Osteoblast (primary cell): ENCODE measurements around the gene BTBD2. TPM values are rescaled to one million over a fixed set of nuclear protein-coding genes. Genes with fewer than 3 reads are reported as not detected.

ENCODE experiments used
- DNase-seq: peaks from one replicate; pipeline ENCODE4 v3.0.0; 2011; ENCODE audit warnings: low spot score, mixed read lengths; ENCODE audit not compliant: insufficient read length; ENCODE audit errors: missing footprints
- H2AFZ ChIP-seq: 2 replicates; pipeline ENCODE4 v1.6.0; 2011; ENCODE audit warnings: mild to moderate bottlenecking, low read length
- H3K27ac ChIP-seq: 2 replicates; pipeline ENCODE4 v1.5.1; 2011; ENCODE audit warnings: mild to moderate bottlenecking, low read depth, low read length, moderate library complexity
- H3K27me3 ChIP-seq: 2 replicates; pipeline ENCODE4 v1.6.0; 2012; ENCODE audit warnings: mild to moderate bottlenecking, control low read depth, inconsistent platforms, low read length, moderate library complexity; ENCODE audit not compliant: insufficient read depth
- H3K36me3 ChIP-seq: 2 replicates; pipeline ENCODE4 v1.5.1; 2011; ENCODE audit warnings: mild to moderate bottlenecking, low read length, control low read depth, moderate library complexity; ENCODE audit not compliant: insufficient read depth
- H3K4me1 ChIP-seq: 2 replicates; pipeline ENCODE4 v1.5.1; 2011; ENCODE audit warnings: mild to moderate bottlenecking, low read length, control low read depth, moderate library complexity; ENCODE audit not compliant: insufficient read depth
- H3K4me2 ChIP-seq: 2 replicates; pipeline ENCODE4 v1.6.0; 2011; ENCODE audit warnings: mild to moderate bottlenecking, low read length; ENCODE audit not compliant: insufficient read depth
- H3K4me3 ChIP-seq: fragments of 200-600 bp; sonication (generic); 3 replicates; pipeline ENCODE4 v1.5.1; 2012; ENCODE audit warnings: mild to moderate bottlenecking, low read length, inconsistent platforms; ENCODE audit not compliant: insufficient read depth
- H3K79me2 ChIP-seq: 2 replicates; pipeline ENCODE4 v1.6.0; 2012; ENCODE audit warnings: mild to moderate bottlenecking, low read length, control low read depth, inconsistent platforms; ENCODE audit not compliant: insufficient read depth
- H3K9me3 ChIP-seq: 2 replicates; pipeline ENCODE4 v1.5.1; 2011; ENCODE audit warnings: low read depth, low read length, control low read depth
- H4K20me1 ChIP-seq: 2 replicates; pipeline ENCODE4 v1.6.0; 2012; ENCODE audit warnings: mild to moderate bottlenecking, low read length, control low read depth; ENCODE audit not compliant: insufficient read depth
- CTCF ChIP-seq: IDR thresholded peaks from 2 replicates; pipeline ENCODE4 v1.5.1; 2011; ENCODE audit warnings: mild to moderate bottlenecking, low read depth, low read length, moderate library complexity; ENCODE audit errors: extremely low read depth
- total RNA-seq: library from RNA; depleted of rRNA; stranded (reverse); fragments of >200 nt; gene quantifications from 2 replicates; pipeline ENCODE4 v1.2.3, GENCODE V29; 2012

BTBD2 gene
- total RNA-seq, 1 donor, result 57.5 TPM

- Histone ChIP-seq H3K4me2 (no peak overlapping the region), H3K27ac (no peak overlapping the region), H4K20me1 (peaks cover 43% of the 10 kb centered on the region), H3K4me3 (no peak overlapping the region), H3K9me3 (no peaks in the 10 kb centered on the region), H3K79me2 (peaks cover 50% of the 10 kb centered on the region), H2AFZ (no peak overlapping the region), H3K27me3 (no peaks in the 10 kb centered on the region), H3K4me1 (no peaks in the 10 kb centered on the region), H3K36me3 (no peaks in the 10 kb centered on the region)
- no peak for DNase-seq
- TF ChIP-seq CTCF, result no peak
These were observed 48.4 kb downstream of the BTBD2 start for GRCh38 chr19:1967087-1967608.

GRCh38 chr19:1962674-1963073, 52.8 kb downstream of the BTBD2 start:
- no peak overlapping the region for H3K27ac ChIP-seq
- no peak overlapping the region for H2AFZ ChIP-seq
- H3K79me2 ChIP-seq, result peaks cover 59% of the 10 kb centered on the region
- no peaks in the 10 kb centered on the region for H3K36me3 ChIP-seq
- no peaks in the 10 kb centered on the region for H3K27me3 ChIP-seq
- no peak overlapping the region for H3K4me2 ChIP-seq
- H4K20me1 ChIP-seq, result peaks cover 33% of the 10 kb centered on the region
- H3K4me3 ChIP-seq, result no peak overlapping the region
- no peak for DNase-seq
- H3K9me3 ChIP-seq, result no peaks in the 10 kb centered on the region
- TF ChIP-seq CTCF, result no peak
- H3K4me1 ChIP-seq, result no peaks in the 10 kb centered on the region

- Histone ChIP-seq H3K36me3 (no peaks in the 10 kb centered on the region), H3K27me3 (no peaks in the 10 kb centered on the region), H4K20me1 (peaks cover 35% of the 10 kb centered on the region), H3K79me2 (peaks cover 67% of the 10 kb centered on the region), H3K4me3 (no peak overlapping the region), H3K4me1 (no peaks in the 10 kb centered on the region), H3K9me3 (no peaks in the 10 kb centered on the region), H3K4me2 (no peak overlapping the region), H3K27ac (no peak overlapping the region), H2AFZ (no peak overlapping the region)
- no peak for DNase-seq
- no peak for TF ChIP-seq CTCF
These were observed 54.3 kb downstream of the BTBD2 start for GRCh38 chr19:1961000-1961883.

- no peak for TF ChIP-seq CTCF
- Histone ChIP-seq H4K20me1 (peaks cover 43% of the 10 kb centered on the region), H3K4me1 (no peaks in the 10 kb centered on the region), H3K9me3 (no peaks in the 10 kb centered on the region), H3K27ac (no peak overlapping the region), H3K79me2 (peaks cover 73% of the 10 kb centered on the region), H3K4me3 (no peak overlapping the region), H2AFZ (no peak overlapping the region), H3K36me3 (no peaks in the 10 kb centered on the region), H3K4me2 (no peak overlapping the region), H3K27me3 (no peaks in the 10 kb centered on the region)
- no peak for DNase-seq
These were observed 55.5 kb downstream of the BTBD2 start for GRCh38 chr19:1959928-1960589.
